HG03457 (cell line): ENCODE data around the gene PLIN4.
"Not testable (repeated sequence)": the region's sequence is repeated elsewhere in the genome, so short reads cannot be mapped to it uniquely, and the experiment has no call there.

Experiments
- ATAC-seq: cut with Tn5 transposase; IDR thresholded peaks from one replicate; pipeline ENCODE4 v1.9.1; 2021; ENCODE audit warnings: moderate number of reproducible peaks; ENCODE audit not compliant: unreplicated experiment

Gene PLIN4, protein sequence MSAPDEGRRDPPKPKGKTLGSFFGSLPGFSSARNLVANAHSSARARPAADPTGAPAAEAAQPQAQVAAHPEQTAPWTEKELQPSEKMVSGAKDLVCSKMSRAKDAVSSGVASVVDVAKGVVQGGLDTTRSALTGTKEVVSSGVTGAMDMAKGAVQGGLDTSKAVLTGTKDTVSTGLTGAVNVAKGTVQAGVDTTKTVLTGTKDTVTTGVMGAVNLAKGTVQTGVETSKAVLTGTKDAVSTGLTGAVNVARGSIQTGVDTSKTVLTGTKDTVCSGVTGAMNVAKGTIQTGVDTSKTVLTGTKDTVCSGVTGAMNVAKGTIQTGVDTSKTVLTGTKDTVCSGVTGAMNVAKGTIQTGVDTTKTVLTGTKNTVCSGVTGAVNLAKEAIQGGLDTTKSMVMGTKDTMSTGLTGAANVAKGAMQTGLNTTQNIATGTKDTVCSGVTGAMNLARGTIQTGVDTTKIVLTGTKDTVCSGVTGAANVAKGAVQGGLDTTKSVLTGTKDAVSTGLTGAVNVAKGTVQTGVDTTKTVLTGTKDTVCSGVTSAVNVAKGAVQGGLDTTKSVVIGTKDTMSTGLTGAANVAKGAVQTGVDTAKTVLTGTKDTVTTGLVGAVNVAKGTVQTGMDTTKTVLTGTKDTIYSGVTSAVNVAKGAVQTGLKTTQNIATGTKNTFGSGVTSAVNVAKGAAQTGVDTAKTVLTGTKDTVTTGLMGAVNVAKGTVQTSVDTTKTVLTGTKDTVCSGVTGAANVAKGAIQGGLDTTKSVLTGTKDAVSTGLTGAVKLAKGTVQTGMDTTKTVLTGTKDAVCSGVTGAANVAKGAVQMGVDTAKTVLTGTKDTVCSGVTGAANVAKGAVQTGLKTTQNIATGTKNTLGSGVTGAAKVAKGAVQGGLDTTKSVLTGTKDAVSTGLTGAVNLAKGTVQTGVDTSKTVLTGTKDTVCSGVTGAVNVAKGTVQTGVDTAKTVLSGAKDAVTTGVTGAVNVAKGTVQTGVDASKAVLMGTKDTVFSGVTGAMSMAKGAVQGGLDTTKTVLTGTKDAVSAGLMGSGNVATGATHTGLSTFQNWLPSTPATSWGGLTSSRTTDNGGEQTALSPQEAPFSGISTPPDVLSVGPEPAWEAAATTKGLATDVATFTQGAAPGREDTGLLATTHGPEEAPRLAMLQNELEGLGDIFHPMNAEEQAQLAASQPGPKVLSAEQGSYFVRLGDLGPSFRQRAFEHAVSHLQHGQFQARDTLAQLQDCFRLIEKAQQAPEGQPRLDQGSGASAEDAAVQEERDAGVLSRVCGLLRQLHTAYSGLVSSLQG (N-terminal part only)

DNA sequence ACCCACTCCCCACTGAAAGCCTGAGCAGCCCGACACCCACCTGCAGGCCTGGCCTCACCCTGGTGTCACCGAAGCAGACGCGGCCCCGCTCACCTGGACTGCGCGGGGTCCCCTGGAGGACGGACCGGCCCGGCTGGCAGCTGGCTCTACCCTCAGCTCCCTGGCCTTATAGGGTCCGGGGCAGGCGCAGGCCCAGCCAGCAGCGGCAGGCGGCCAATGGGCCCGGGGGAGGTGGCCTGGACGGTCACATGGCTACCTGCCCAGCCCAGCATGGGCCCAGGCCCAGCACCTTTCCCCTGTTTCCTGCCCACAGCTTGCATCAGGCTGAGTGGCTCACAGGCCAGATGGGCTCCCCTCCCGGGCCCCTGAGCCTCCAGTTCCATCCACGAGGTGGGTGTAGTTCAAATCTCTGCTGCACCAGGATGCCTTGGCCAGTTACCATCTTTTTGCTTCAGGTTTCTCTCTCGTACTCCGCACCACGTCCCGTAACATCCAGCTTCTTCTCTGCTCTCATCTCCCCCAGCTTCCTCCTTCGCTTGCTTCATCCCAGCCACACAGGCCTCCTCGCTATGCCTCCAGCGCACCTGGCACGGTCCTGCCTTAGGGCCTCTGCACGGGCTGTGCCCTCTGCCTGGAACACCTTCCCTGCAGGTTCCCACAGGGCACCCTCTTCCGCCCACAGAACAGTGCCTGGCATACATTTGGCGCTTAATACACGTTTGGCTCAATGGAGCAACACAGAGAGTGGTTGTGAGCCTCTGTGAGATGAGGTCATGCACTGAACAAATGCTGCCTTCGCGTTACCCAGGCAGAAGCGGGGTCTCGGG is at the start of gene PLIN4:
Gene PLIN4, minus strand, starts transcription at position 142 of the 827 bp plus-strand sequence. CDS start 214 bp downstream, outside the sequence.
- no peak for ATAC-seq

- ATAC-seq, result no peak
These were observed 49.3 kb upstream of the PLIN4 start for GRCh38 chr19:4567584-4568071.

DNA sequence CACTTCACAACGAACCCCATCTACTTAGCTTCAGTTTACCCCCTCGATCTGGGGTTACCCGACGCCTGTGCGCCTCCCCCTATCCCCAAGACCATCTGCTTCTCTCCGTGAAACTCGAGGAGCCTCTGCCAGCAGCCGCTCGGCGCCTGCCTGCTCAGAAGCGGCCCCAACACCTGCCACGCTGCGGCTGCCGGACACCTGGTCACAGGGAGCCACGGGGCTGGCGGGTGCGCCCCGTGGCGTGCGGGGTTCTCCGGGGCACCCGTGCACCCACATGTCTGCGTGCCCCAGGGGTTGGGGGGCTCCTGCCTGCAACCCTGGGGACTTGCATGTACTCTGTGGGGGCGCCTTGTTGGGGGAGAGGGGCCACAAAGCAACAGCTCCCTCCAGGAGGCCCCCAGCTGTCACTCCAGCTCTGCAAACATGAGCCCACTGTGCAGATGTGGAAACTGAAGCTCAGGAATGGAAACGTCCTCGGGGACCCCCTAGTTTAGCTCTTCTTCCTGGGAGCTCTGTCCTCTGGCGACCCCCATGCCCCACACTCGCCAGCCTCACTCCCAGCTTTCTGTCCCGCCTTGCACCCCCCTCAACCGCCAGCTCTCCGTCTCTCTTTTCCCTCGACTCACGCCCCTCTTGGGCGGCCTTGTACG is 48.2 kb upstream of the PLIN4 start:
- ATAC-seq, result no peak

DNA sequence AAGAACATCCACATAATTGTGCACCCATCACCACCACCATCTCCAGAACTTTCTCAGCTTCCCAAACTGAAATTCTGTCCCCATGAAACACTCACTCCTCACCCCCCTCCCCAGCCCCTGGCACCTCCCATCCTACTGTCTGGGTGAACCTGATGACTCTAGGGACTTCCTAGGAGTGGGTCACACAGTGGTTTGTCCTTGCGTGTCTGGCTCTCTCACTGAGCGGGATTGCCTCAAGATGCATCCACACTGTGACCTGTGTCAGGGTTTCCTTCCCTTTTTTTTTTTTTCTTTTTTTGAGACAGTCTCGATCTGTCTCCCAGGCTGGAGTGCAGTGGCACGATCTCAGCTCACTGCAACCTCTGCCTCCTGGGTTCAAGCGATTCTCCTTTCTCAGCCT is 45.3 kb upstream of the PLIN4 start:
- ATAC-seq, result not testable (repeated sequence)

DNA sequence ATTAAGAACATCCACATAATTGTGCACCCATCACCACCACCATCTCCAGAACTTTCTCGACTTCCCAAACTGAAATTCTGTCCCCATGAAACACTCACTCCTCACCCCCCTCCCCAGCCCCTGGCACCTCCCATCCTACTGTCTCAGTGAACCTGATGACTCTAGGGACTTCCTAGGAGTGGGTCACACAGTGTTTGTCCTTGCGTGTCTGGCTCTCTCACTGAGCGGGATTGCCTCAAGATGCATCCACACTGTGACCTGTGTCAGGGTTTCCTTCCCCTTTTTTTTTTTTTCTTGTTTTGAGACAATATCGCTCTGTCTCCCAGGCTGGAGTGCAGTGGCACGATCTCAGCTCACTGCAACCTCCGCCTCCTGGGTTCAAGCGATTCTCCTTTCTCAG is 43.8 kb upstream of the PLIN4 start:
- not testable (repeated sequence) for ATAC-seq

DNA sequence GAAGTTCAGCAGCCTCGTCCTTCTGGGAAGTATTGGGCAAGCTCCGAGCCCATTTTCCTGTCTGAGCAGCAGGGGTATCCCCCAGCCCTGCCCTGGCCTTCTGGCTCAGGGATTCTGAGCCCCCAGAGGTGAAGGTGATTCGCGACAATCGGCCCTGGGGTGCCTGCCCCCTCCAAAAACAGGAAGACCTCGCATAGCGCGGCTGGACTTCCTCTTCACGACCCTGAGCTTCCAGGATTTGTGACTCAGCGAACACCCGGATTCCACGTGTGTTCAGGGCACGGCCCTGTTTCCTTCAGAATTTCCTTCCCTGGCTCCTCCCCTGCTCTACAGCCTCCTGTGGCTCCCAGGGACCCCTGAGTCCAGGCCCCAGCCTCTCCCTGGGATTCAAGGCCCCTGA is 41.3 kb upstream of the PLIN4 start, which contains the start of gene SEMA6B:
Gene SEMA6B, minus strand, starts transcription at position 116 of the 400 bp plus-strand sequence. CDS start 1,227 bp downstream, outside the sequence.
- ATAC-seq, result no peak

DNA sequence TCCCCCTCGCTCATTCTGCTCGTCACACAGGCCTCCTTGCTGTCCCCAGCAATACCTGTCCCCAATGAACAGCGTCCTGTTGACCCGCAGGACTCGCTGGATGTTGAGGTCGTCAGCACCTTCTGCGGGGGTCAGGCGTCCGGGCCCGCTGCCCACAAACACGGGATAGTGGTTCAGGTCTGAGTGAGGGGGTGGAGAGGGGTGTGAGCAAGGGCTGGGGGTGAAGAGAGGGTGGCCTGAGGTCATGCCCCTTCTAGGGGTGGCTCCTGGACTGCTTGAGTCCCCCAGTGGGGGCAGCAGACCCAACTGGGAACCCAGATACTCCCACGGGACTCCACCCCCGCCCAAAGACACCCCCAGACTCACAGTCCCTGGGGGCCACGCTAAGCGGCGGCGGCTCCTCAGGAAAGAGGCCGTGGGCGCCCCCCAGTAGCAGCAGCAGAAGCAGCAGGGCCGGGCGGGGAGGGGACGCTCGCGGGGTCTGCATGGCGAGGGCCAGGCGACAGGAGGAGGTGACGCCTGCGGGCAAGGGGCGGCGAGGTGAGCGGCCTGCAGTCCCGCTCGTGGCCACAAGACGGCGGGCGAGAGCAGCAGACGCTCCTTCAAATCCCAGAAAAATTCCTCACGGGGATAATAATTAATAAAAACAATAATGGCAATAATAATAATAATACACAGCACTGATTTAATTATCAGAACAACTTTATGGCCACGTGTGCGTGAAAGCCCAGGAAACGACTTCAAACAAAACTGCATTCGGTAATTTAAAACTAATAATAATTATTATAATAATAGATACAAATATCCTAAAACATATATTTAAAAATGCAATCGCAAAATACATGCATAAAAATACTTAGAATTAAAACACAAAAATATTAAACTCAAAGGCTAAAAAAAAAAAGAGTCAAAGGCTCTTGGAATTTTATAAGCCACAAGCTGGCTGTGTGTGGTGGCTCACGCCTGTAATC is 40.0 kb upstream of the PLIN4 start:
- ATAC-seq, result no peak

GRCh38 chr19:4557144-4557970 is 39.1 kb upstream of the PLIN4 start:
- no peak for ATAC-seq

DNA sequence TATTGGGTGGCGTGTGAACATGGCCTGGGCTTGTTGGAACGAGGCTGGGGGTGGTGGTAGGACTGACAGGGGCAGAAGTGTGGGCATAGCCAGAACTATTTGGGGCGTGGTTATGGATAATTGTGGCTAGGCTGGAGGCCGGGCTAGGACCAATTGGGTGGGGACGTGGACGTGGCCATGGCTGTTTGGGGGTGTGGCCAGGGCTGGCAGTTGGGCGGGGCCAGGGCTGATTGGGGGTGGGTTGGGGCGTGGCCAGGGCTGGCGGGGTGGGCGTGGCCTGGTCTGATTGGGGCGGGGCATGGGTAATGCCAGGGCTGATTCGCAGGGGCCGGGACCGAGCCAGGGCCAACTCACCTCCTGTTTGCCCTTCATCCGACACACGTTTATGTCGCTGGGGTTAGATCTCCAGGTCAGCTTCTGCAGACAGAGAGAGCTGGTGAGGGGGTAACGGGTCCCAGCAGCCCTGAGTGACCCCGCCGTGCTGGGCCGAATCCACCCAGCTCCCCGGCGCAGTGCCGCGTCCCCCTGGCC is 38.4 kb upstream of the PLIN4 start:
- no peak for ATAC-seq

- no peak for ATAC-seq
These were observed 37.6 kb upstream of the PLIN4 start for GRCh38 chr19:4555657-4556561.

- ATAC-seq, result no peak
These were observed 36.4 kb upstream of the PLIN4 start for GRCh38 chr19:4554717-4555116.

DNA sequence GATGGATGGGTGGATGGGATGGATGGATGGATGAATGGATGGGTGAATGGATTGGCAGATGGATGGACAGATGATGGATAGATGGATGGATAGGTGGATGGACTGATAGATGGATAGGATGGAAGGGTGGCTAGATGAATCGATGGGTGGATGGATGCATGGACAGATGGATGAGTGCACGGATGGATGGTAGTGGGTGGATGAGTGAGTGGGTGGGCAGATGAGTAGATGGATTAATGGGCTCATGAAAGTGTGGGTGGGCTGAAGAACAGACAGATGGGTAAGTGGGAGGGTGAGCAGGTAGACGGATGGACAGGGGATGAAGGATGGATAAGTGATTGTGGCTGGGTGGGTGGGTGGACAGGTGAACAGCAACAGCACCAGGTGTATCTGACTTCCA is 35.5 kb upstream of the PLIN4 start:
- ATAC-seq, result no peak

GRCh38 chr19:4553092-4553695 is 34.9 kb upstream of the PLIN4 start:
- ATAC-seq, result no peak

DNA sequence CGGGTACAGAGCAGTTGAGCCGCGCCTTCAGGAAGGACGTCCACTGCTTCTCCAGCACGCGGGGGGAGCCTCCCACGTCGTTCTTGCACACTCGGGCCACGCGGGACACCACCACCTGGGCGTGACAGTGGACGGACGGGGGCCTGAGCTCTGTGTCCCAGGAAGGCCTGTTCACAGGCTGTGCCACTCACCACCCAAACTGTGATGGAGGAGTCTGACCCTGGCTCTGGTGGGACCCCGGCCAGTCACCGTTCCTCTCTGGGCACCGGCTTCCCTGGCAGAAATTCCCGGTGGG is 34.2 kb upstream of the PLIN4 start:
- ATAC-seq, result no peak

DNA sequence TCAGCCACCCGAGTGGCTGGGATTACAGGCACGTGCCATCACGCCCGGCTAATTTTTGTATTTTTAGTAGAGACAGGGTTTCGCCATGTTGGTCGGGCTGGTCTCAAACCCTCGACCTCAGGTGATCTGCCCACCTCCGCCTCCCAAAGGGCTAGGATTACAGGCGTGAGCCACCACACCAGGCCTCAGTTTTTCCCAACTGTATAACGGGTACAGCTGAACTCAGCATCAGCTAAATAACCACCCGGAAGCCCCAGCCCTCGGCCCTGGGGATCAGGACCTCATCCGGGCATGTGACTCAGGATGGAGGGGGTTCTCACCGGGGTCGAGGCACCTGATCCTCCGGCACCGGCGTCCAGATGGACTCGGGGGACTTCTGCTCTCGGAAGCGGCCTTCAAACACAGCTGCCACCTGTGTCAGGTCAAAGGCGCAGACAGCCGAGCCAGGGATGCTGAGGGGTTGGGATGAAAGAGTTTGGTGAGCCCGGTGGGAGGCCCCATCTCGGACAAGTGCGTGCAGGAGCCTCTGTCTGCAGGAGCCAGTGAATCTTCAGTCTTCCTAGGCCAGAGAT is 32.3 kb upstream of the PLIN4 start:
- no peak for ATAC-seq

GRCh38 chr19:4550018-4550417 is 31.7 kb upstream of the PLIN4 start:
- ATAC-seq, result no peak
